MCF 10A (cell line): ENCODE results near the gene FBXW5. TPM values are rescaled to one million over a fixed set of nuclear protein-coding genes. Genes with fewer than 3 reads are reported as not detected.

Experiments used
- BruUV-seq: library from RNA; stranded (reverse); fragments of 400-500 nt; replicated peaks from 2 replicates; lab custom pipeline; 2021; lab: Mats Ljungman, UMichigan
- CTCF ChIA-PET: fragments of 300-600 bp; sonication (Branson Sonifier 250); formaldehyde crosslinking; extraction: SDS; loops from one replicate; lab custom pipeline; 2021; ENCODE audit warnings: antibody characterized with exemption, inconsistent platforms; lab: Yijun Ruan, JAX
- POLR2A ChIA-PET: fragments of 300-600, 350-650 bp; sonication (Branson Sonifier 250); formaldehyde crosslinking; extraction: SDS; loops from one replicate; lab custom pipeline; 2020; ENCODE audit warnings: antibody characterized with exemption, inconsistent platforms; lab: Yijun Ruan, JAX
- DNase-seq: peaks from one replicate; pipeline ENCODE4 v3.0.0-alpha.2; 2018; ENCODE audit not compliant: unreplicated experiment
- H3K27ac Mint-ChIP-seq: one replicate; pipeline ENCODE4 v1.8.0; 2022; ENCODE audit warnings: mild to moderate bottlenecking, low read depth, mixed read lengths; ENCODE audit not compliant: unreplicated experiment
- H3K27me3 Mint-ChIP-seq: one replicate; pipeline ENCODE4 v1.8.0; 2022; ENCODE audit warnings: mixed read lengths; ENCODE audit not compliant: insufficient read depth, unreplicated experiment
- H3K36me3 Mint-ChIP-seq: one replicate; pipeline ENCODE4 v1.8.0; 2022; ENCODE audit warnings: mild to moderate bottlenecking, moderate library complexity, mixed read lengths; ENCODE audit not compliant: insufficient read depth, unreplicated experiment
- H3K4me1 Mint-ChIP-seq: one replicate; pipeline ENCODE4 v1.8.0; 2022; ENCODE audit warnings: mixed read lengths; ENCODE audit not compliant: insufficient read depth, unreplicated experiment
- H3K4me3 Mint-ChIP-seq: one replicate; pipeline ENCODE4 v1.8.0; 2022; ENCODE audit warnings: mild to moderate bottlenecking, moderate library complexity, mixed read lengths; ENCODE audit not compliant: unreplicated experiment
- H3K9me3 Mint-ChIP-seq: one replicate; pipeline ENCODE4 v1.8.0; 2022; ENCODE audit warnings: mixed read lengths; ENCODE audit not compliant: unreplicated experiment
- CTCF ChIP-seq: fragments of 200-600 bp; IDR thresholded peaks from one replicate; pipeline ENCODE4 v1.8.0; 2022; ENCODE audit warnings: antibody characterized with exemption, mild to moderate bottlenecking; ENCODE audit not compliant: unreplicated experiment
- intact Hi-C: fragments of 100-400 bp; cut with micrococcal nuclease; formaldehyde crosslinking; loops from 2 replicates; pipeline ENCODE4 v1.14.1; 2022
- total RNA-seq: library from RNA; stranded (reverse); gene quantifications from 2 replicates; pipeline ENCODE4 v1.2.3, GENCODE V29; 2022

Gene FBXW5
- total RNA-seq, 1 experiment from 2014 or later = 100 TPM

GRCh38 chr9:136969774-136970173 is 25.2 kb upstream of the FBXW5 start:
- H3K36me3 Mint-ChIP-seq = no peaks in the 10 kb centered on the region
- H3K9me3 Mint-ChIP-seq = no peaks in the 10 kb centered on the region
- no peak for TF ChIP-seq CTCF
- BruUV-seq = no TSS peak
- no peaks in the 10 kb centered on the region for H3K27me3 Mint-ChIP-seq
- POLR2A ChIA-PET = no interaction called here
- H3K4me1 Mint-ChIP-seq = no peaks in the 10 kb centered on the region
- CTCF ChIA-PET = no interaction called here
- no peak overlapping the region for H3K4me3 Mint-ChIP-seq
- no peak overlapping the region for H3K27ac Mint-ChIP-seq
- DNase-seq = no peak
- intact Hi-C loops = no loop called here

GRCh38 chr9:136969150-136969549 is 24.6 kb upstream of the FBXW5 start:
- BruUV-seq = no TSS peak
- Mint-ChIP-seq H3K27me3 (no peaks in the 10 kb centered on the region), H3K36me3 (no peaks in the 10 kb centered on the region), H3K4me3 (no peak overlapping the region), H3K9me3 (no peaks in the 10 kb centered on the region), H3K27ac (no peak overlapping the region), H3K4me1 (no peaks in the 10 kb centered on the region)
- CTCF ChIA-PET = no interaction called here
- no peak for DNase-seq
- POLR2A ChIA-PET = interaction anchor here (0.6 kb wide), 2 partner anchors 54 to 83 kb away, joined by 3 read pairs; no protein-coding TSS in a partner anchor
- no peak for TF ChIP-seq CTCF
- intact Hi-C loops = no loop called here

GRCh38 chr9:136968333-136969127 is 24.0 kb upstream of the FBXW5 start:
- BruUV-seq = no TSS peak
- Mint-ChIP-seq H3K4me1 (no peaks in the 10 kb centered on the region), H3K9me3 (no peaks in the 10 kb centered on the region), H3K27me3 (no peaks in the 10 kb centered on the region), H3K27ac (no peak overlapping the region), H3K36me3 (no peaks in the 10 kb centered on the region), H3K4me3 (no peak overlapping the region)
- TF ChIP-seq CTCF = no peak
- ChIA-PET POLR2A (interaction anchor here (0.6 kb wide), 2 partner anchors 55 to 83 kb away, joined by 3 read pairs; no protein-coding TSS in a partner anchor), CTCF (no interaction called here)
- intact Hi-C loops = no loop called here
- DNase-seq = no peak

- Mint-ChIP-seq H3K4me1 (peaks cover 5% of the 10 kb centered on the region), H3K36me3 (peaks cover 7% of the 10 kb centered on the region), H3K4me3 (no peak overlapping the region), H3K9me3 (no peaks in the 10 kb centered on the region), H3K27me3 (no peaks in the 10 kb centered on the region), H3K27ac (no peak overlapping the region)
- POLR2A ChIA-PET = no interaction called here
- intact Hi-C loops = no loop called here
- DNase-seq = no peak
- no TSS peak for BruUV-seq
- CTCF ChIA-PET = interaction anchor here (1.6 kb wide), 1 partner anchor 200 kb away, joined by 3 read pairs; no protein-coding TSS in a partner anchor
- no peak for TF ChIP-seq CTCF
These were observed 21.4 kb upstream of the FBXW5 start for GRCh38 chr9:136965771-136966484.
